SU-DHL-6 (cell line): Measurements from ENCODE around the gene APOBEC3G.

ENCODE experiments used
- H2AFZ ChIP-seq: fragments of 200-600 bp; sonication (generic); 2 replicates; pipeline ENCODE4 v1.6.1; 2014; ENCODE audit warnings: low read depth, mild to moderate bottlenecking, moderate library complexity, mixed read lengths, antibody characterized with exemption, low read length; ENCODE audit not compliant: severe bottlenecking
- H3F3A ChIP-seq: fragments of 200-600 bp; shearing (Covaris generic); 2 replicates; pipeline ENCODE4 v1.6.0; 2016; ENCODE audit warnings: antibody characterized with exemption, mild to moderate bottlenecking; ENCODE audit not compliant: insufficient read depth
- H3K27ac ChIP-seq: fragments of 200-600 bp; sonication (generic); 2 replicates; pipeline ENCODE4 v1.5.1; 2016; ENCODE audit warnings: low read depth, mild to moderate bottlenecking, low read length, moderate library complexity, mixed read lengths
- H3K27me3 ChIP-seq: fragments of 200-600 bp; sonication (generic), shearing (Covaris generic); 2 replicates; pipeline ENCODE4 v1.6.0; 2014; ENCODE audit warnings: mild to moderate bottlenecking, low read length
- H3K36me3 ChIP-seq: fragments of 200-600 bp; sonication (generic); 2 replicates; pipeline ENCODE4 v1.6.1; 2014; ENCODE audit warnings: mild to moderate bottlenecking, low read length, mixed read lengths
- H3K4me2 ChIP-seq: fragments of 300-600, 200-600 bp; shearing (Covaris generic), sonication (generic); 2 replicates; pipeline ENCODE4 v1.6.0; 2014; ENCODE audit warnings: low read length, low read depth, mild to moderate bottlenecking; ENCODE audit not compliant: poor library complexity, severe bottlenecking
- H3K4me3 ChIP-seq: fragments of 200-600 bp; sonication (generic); 2 replicates; pipeline ENCODE4 v1.5.1; 2014; ENCODE audit warnings: antibody characterized with exemption, low read length, mild to moderate bottlenecking, mixed read lengths; ENCODE audit not compliant: insufficient read depth, poor library complexity, severe bottlenecking
- H3K79me2 ChIP-seq: fragments of 200-600 bp; sonication (generic); 2 replicates; pipeline ENCODE4 v1.6.1; 2014; ENCODE audit warnings: mild to moderate bottlenecking, low read length, moderate library complexity; ENCODE audit not compliant: insufficient read depth
- H3K9ac ChIP-seq: fragments of 200-600 bp; sonication (generic); 2 replicates; pipeline ENCODE4 v1.7.0; 2014; ENCODE audit warnings: mild to moderate bottlenecking, low read length
- H3K9me2 ChIP-seq: fragments of 200-600 bp; sonication (generic); replicated peaks from 2 replicates; pipeline ENCODE4 v1.6.1; 2014; ENCODE audit warnings: low read length; ENCODE audit not compliant: insufficient read depth
- H3K9me3 ChIP-seq: fragments of 200-600 bp; sonication (generic); 2 replicates; pipeline ENCODE4 v1.6.1; 2014; ENCODE audit warnings: low read length, mixed read lengths; ENCODE audit not compliant: insufficient read depth
- H4K20me1 ChIP-seq: fragments of 200-600 bp; sonication (generic); 2 replicates; pipeline ENCODE4 v1.6.1; 2014; ENCODE audit warnings: low read depth, mild to moderate bottlenecking, antibody characterized with exemption, low read length, moderate library complexity, mixed read lengths
- CTCF ChIP-seq: fragments of 200-600 bp; sonication (generic); IDR thresholded peaks from one replicate; pipeline ENCODE4 v1.5.1; 2017; ENCODE audit warnings: antibody characterized with exemption, mild to moderate bottlenecking, low read length, moderate library complexity; ENCODE audit not compliant: insufficient read depth, poor library complexity, severe bottlenecking
- EZH2phosphoT487 ChIP-seq: fragments of 200-600 bp; sonication (generic), shearing (Covaris generic); conservative IDR thresholded peaks from 2 replicates; pipeline ENCODE4 v1.6.1; 2018; ENCODE audit warnings: mild to moderate bottlenecking, antibody characterized with exemption, low read length, moderate library complexity, mixed read lengths

Gene APOBEC3G

GRCh38 chr22:39098576-39098975, 21.5 kb downstream of the APOBEC3G start:
- Histone ChIP-seq H3K36me3 (no peaks in the 10 kb centered on the region), H3K4me3 (no peak overlapping the region), H3K27ac (no peak overlapping the region), H2AFZ (no peak overlapping the region), H3K9me3 (no peaks in the 10 kb centered on the region), H3K9ac (no peak overlapping the region), H3F3A (no peaks in the 10 kb centered on the region), H4K20me1 (no peaks in the 10 kb centered on the region), H3K4me2 (no peak overlapping the region), H3K27me3 (no peaks in the 10 kb centered on the region), H3K79me2 (no peaks in the 10 kb centered on the region), H3K9me2 (no peaks in the 10 kb centered on the region)
- no peak for TF ChIP-seq EZH2phosphoT487
- no peak for TF ChIP-seq CTCF

GRCh38 chr22:39101226-39101625, 24.2 kb downstream of the APOBEC3G start:
- no peaks in the 10 kb centered on the region for H3K9me2 ChIP-seq
- TF ChIP-seq CTCF (no peak), EZH2phosphoT487 (no peak)
- H3K27ac ChIP-seq = no peak overlapping the region
- no peaks in the 10 kb centered on the region for H3K9me3 ChIP-seq
- H3K4me3 ChIP-seq = no peak overlapping the region
- no peak overlapping the region for H3K4me2 ChIP-seq
- no peaks in the 10 kb centered on the region for H3K36me3 ChIP-seq
- H4K20me1 ChIP-seq = no peaks in the 10 kb centered on the region; the same call in 1 of the 2 replicates
- no peaks in the 10 kb centered on the region for H3K27me3 ChIP-seq
- no peak overlapping the region for H3K9ac ChIP-seq
- H2AFZ ChIP-seq = no peak overlapping the region
- H3K79me2 ChIP-seq = no peaks in the 10 kb centered on the region
- no peaks in the 10 kb centered on the region for H3F3A ChIP-seq

DNA sequence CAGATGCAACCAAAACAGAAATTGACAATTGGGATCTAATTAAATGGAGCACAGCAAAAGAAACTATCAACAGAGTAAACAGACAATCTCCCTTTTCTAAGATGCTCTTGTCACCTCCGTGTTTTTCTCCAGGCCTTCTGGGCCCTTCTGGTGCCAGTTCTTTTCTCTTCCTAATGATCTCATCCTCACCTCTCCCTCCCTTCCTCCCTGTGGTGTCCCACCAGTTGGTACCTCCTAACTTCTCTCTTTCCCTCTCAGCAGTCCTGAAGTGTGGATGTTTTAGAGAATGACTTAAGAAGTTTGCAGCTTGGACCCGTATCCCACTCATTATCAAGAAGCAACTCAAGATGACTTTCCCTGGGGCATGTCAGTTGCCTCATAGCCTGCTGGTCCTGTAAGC, 26.4 kb downstream of the APOBEC3G start:
- Histone ChIP-seq H3K36me3 (no peaks in the 10 kb centered on the region), H3K4me3 (no peak overlapping the region), H3K9ac (no peak overlapping the region), H4K20me1 (no peaks in the 10 kb centered on the region; the same call in 1 of the 2 replicates), H3K4me2 (no peak overlapping the region), H3F3A (no peaks in the 10 kb centered on the region), H3K27me3 (no peaks in the 10 kb centered on the region), H3K9me3 (no peaks in the 10 kb centered on the region), H3K9me2 (no peaks in the 10 kb centered on the region), H2AFZ (no peak overlapping the region), H3K79me2 (no peaks in the 10 kb centered on the region), H3K27ac (no peak overlapping the region)
- no peak for TF ChIP-seq EZH2phosphoT487
- no peak for TF ChIP-seq CTCF
